ENCODE data around the gene NELL2. TPM values are rescaled to one million over a fixed set of nuclear protein-coding genes. Genes with fewer than 3 reads are reported as not detected.

Gene NELL2
- total RNA-seq, 1 donor from 2014 or later = 6.1 TPM

GRCh38 chr12:44653861-44654527, 222.1 kb downstream of the NELL2 start:
- Mint-ChIP-seq H3K4me1 (ENCODE audit: low read depth) (peaks cover 21% of the 10 kb centered on the region), H3K27me3 (no peaks in the 10 kb centered on the region), H3K4me3 (ENCODE audit: low read depth) (no peak overlapping the region), H3K9me3 (ENCODE audit: low read depth) (peaks cover under 1% of the 10 kb centered on the region), H3K36me3 (ENCODE audit: insufficient read depth) (peaks cover under 1% of the 10 kb centered on the region), H3K27ac (no peak overlapping the region)
- DNase-seq (ENCODE audit: low spot score, unreplicated experiment) = no peak
- TF ChIP-seq CTCF (IDR thresholded peaks at IDR 0.05; ENCODE audit: unreplicated experiment) = no peak

- TF ChIP-seq CTCF (IDR thresholded peaks at IDR 0.05; ENCODE audit: unreplicated experiment) = no peak
- Mint-ChIP-seq H3K27ac (no peak overlapping the region), H3K9me3 (ENCODE audit: low read depth) (no peaks in the 10 kb centered on the region)
These were observed 226.4 kb downstream of the NELL2 start for GRCh38 chr12:44649693-44650092.

GRCh38 chr12:44647917-44648690, 228.0 kb downstream of the NELL2 start:
- TF ChIP-seq CTCF (IDR thresholded peaks at IDR 0.05; ENCODE audit: unreplicated experiment) = no peak
- H3K4me3 Mint-ChIP-seq (ENCODE audit: low read depth) = no peak overlapping the region
- no peaks in the 10 kb centered on the region for H3K36me3 Mint-ChIP-seq (ENCODE audit: insufficient read depth)
- H3K27ac Mint-ChIP-seq = no peak overlapping the region
- H3K27me3 Mint-ChIP-seq = no peaks in the 10 kb centered on the region
- no peaks in the 10 kb centered on the region for H3K4me1 Mint-ChIP-seq (ENCODE audit: low read depth)
- no peak for DNase-seq (ENCODE audit: low spot score, unreplicated experiment)
- H3K9me3 Mint-ChIP-seq (ENCODE audit: low read depth) = no peaks in the 10 kb centered on the region

More at GRCh38 chr12:44649693-44650092, 226.4 kb downstream of the NELL2 start:
- Mint-ChIP-seq H3K36me3 (ENCODE audit: insufficient read depth) (no peaks in the 10 kb centered on the region), H3K4me3 (ENCODE audit: low read depth) (no peak overlapping the region), H3K27me3 (no peaks in the 10 kb centered on the region), H3K4me1 (ENCODE audit: low read depth) (peaks cover 5% of the 10 kb centered on the region)
- no peak for DNase-seq (ENCODE audit: low spot score, unreplicated experiment)

- no peak for TF ChIP-seq CTCF (IDR thresholded peaks at IDR 0.05; ENCODE audit: unreplicated experiment)
- no peaks in the 10 kb centered on the region for H3K4me1 Mint-ChIP-seq (ENCODE audit: low read depth)
- H3K27me3 Mint-ChIP-seq = no peaks in the 10 kb centered on the region
- no peak overlapping the region for H3K4me3 Mint-ChIP-seq (ENCODE audit: low read depth)
- H3K9me3 Mint-ChIP-seq (ENCODE audit: low read depth) = no peaks in the 10 kb centered on the region
- H3K36me3 Mint-ChIP-seq (ENCODE audit: insufficient read depth) = no peaks in the 10 kb centered on the region
- no peak for DNase-seq (ENCODE audit: low spot score, unreplicated experiment)
- no peak overlapping the region for H3K27ac Mint-ChIP-seq
These were observed 235.5 kb downstream of the NELL2 start for GRCh38 chr12:44640427-44641190.

GRCh38 chr12:44637875-44638274, 238.2 kb downstream of the NELL2 start:
- Mint-ChIP-seq H3K9me3 (ENCODE audit: low read depth) (no peaks in the 10 kb centered on the region), H3K4me3 (ENCODE audit: low read depth) (no peak overlapping the region), H3K27me3 (no peaks in the 10 kb centered on the region), H3K27ac (no peak overlapping the region), H3K4me1 (ENCODE audit: low read depth) (no peaks in the 10 kb centered on the region), H3K36me3 (ENCODE audit: insufficient read depth) (no peaks in the 10 kb centered on the region)
- no peak for TF ChIP-seq CTCF (IDR thresholded peaks at IDR 0.05; ENCODE audit: unreplicated experiment)
- DNase-seq (ENCODE audit: low spot score, unreplicated experiment) = no peak

All from progenitor cell of endocrine pancreas (in vitro differentiated cells).